ENCODE data around the gene CCNK.

The CCNK gene

GRCh38 chr14:99451234-99451633, 30.0 kb upstream of the CCNK start:
- H2AFZ ChIP-seq (ENCODE audit: low read depth, low read length, severe bottlenecking): no peak overlapping the region
- H3K27me3 ChIP-seq (ENCODE audit: low read length): no peaks in the 10 kb centered on the region
- no peaks in the 10 kb centered on the region for H3K9me3 ChIP-seq (ENCODE audit: insufficient read depth, low read length)
- H3K36me3 ChIP-seq (ENCODE audit: low read length): no peaks in the 10 kb centered on the region
- H3K4me3 ChIP-seq (ENCODE audit: insufficient read depth, low read length, poor library complexity, severe bottlenecking): no peak overlapping the region
- H4K20me1 ChIP-seq (ENCODE audit: low read depth, low read length): no peaks in the 10 kb centered on the region
- no peaks in the 10 kb centered on the region for H3K9me2 ChIP-seq (replicated peaks; ENCODE audit: insufficient read depth, low read length)
- H3K4me2 ChIP-seq (ENCODE audit: low read depth, low read length, poor library complexity, severe bottlenecking): no peak overlapping the region
- no peak for TF ChIP-seq EZH2phosphoT487 (conservative IDR thresholded peaks at IDR 0.05; ENCODE audit: low read length)
- TF ChIP-seq CTCF (IDR thresholded peaks at IDR 0.05; ENCODE audit: insufficient read depth, low read length, poor library complexity, severe bottlenecking): no peak
- H3F3A ChIP-seq (ENCODE audit: insufficient read depth): no peaks in the 10 kb centered on the region
- H3K9ac ChIP-seq (ENCODE audit: low read length): no peak overlapping the region
- H3K79me2 ChIP-seq (ENCODE audit: insufficient read depth, low read length): no peaks in the 10 kb centered on the region
- no peak overlapping the region for H3K27ac ChIP-seq (ENCODE audit: low read depth, low read length)

GRCh38 chr14:99452968-99453367, 28.2 kb upstream of the CCNK start:
- Histone ChIP-seq H3F3A (ENCODE audit: insufficient read depth) (no peaks in the 10 kb centered on the region), H3K27ac (ENCODE audit: low read depth, low read length) (no peak overlapping the region), H4K20me1 (ENCODE audit: low read depth, low read length) (no peaks in the 10 kb centered on the region)

GRCh38 chr14:99454246-99454645, 27.0 kb upstream of the CCNK start:
- no peaks in the 10 kb centered on the region for H3K9me2 ChIP-seq (replicated peaks; ENCODE audit: insufficient read depth, low read length)
- TF ChIP-seq CTCF (IDR thresholded peaks at IDR 0.05; ENCODE audit: insufficient read depth, low read length, poor library complexity, severe bottlenecking) (no peak), EZH2phosphoT487 (conservative IDR thresholded peaks at IDR 0.05; ENCODE audit: low read length) (no peak)
- H3K9ac ChIP-seq (ENCODE audit: low read length): no peak overlapping the region
- no peaks in the 10 kb centered on the region for H3K9me3 ChIP-seq (ENCODE audit: insufficient read depth, low read length)
- no peak overlapping the region for H3K4me2 ChIP-seq (ENCODE audit: low read depth, low read length, poor library complexity, severe bottlenecking)
- no peaks in the 10 kb centered on the region for H3K79me2 ChIP-seq (ENCODE audit: insufficient read depth, low read length)
- no peaks in the 10 kb centered on the region for H3K27me3 ChIP-seq (ENCODE audit: low read length)
- no peaks in the 10 kb centered on the region for H4K20me1 ChIP-seq (ENCODE audit: low read depth, low read length)
- no peak overlapping the region for H3K27ac ChIP-seq (ENCODE audit: low read depth, low read length)
- H3F3A ChIP-seq (ENCODE audit: insufficient read depth): no peaks in the 10 kb centered on the region
- no peaks in the 10 kb centered on the region for H3K36me3 ChIP-seq (ENCODE audit: low read length)
- H3K4me3 ChIP-seq (ENCODE audit: insufficient read depth, low read length, poor library complexity, severe bottlenecking): no peak overlapping the region
- no peak overlapping the region for H2AFZ ChIP-seq (ENCODE audit: low read depth, low read length, severe bottlenecking)

More at GRCh38 chr14:99452968-99453367, 28.2 kb upstream of the CCNK start:
- Histone ChIP-seq H3K4me2 (ENCODE audit: low read depth, low read length, poor library complexity, severe bottlenecking) (no peak overlapping the region), H2AFZ (ENCODE audit: low read depth, low read length, severe bottlenecking) (no peak overlapping the region), H3K79me2 (ENCODE audit: insufficient read depth, low read length) (no peaks in the 10 kb centered on the region), H3K9ac (ENCODE audit: low read length) (no peak overlapping the region), H3K9me2 (replicated peaks; ENCODE audit: insufficient read depth, low read length) (no peaks in the 10 kb centered on the region), H3K9me3 (ENCODE audit: insufficient read depth, low read length) (no peaks in the 10 kb centered on the region), H3K27me3 (ENCODE audit: low read length) (no peaks in the 10 kb centered on the region), H3K36me3 (ENCODE audit: low read length) (no peaks in the 10 kb centered on the region), H3K4me3 (ENCODE audit: insufficient read depth, low read length, poor library complexity, severe bottlenecking) (no peak overlapping the region)
- TF ChIP-seq CTCF (IDR thresholded peaks at IDR 0.05; ENCODE audit: insufficient read depth, low read length, poor library complexity, severe bottlenecking) (no peak), EZH2phosphoT487 (conservative IDR thresholded peaks at IDR 0.05; ENCODE audit: low read length) (no peak)

All from SU-DHL-6 (cell line).